Measurements from ENCODE around the gene KCNN4.

DNA sequence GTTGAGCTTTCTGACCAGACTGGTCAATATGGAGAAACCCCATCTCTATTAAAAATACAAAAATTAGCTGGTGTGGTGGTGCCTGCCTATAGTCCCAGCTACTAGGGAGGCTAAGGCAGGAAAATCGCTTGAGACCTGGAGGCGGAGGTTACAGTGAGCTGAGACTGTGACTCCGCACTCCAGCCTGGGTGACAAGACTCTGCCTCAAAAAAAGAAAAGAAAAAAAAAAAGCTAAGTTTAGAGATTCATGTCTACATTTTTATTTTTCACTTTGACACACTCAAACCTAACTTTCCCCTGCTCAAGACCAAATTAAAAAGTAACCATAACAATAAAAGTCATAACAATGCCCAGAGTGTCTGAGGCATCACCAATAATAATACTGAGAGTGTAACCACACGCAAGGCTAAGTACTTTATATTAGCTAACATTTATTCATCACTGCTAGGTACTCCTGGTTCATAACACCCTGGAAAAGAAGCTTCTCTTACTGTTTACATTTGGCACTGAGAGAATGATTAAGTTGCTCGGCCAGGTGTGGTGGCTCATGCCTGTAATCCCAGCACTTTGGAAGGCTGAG lies 59.2 kb downstream of the KCNN4 start:
- TF ChIP-seq, protein P1, sequence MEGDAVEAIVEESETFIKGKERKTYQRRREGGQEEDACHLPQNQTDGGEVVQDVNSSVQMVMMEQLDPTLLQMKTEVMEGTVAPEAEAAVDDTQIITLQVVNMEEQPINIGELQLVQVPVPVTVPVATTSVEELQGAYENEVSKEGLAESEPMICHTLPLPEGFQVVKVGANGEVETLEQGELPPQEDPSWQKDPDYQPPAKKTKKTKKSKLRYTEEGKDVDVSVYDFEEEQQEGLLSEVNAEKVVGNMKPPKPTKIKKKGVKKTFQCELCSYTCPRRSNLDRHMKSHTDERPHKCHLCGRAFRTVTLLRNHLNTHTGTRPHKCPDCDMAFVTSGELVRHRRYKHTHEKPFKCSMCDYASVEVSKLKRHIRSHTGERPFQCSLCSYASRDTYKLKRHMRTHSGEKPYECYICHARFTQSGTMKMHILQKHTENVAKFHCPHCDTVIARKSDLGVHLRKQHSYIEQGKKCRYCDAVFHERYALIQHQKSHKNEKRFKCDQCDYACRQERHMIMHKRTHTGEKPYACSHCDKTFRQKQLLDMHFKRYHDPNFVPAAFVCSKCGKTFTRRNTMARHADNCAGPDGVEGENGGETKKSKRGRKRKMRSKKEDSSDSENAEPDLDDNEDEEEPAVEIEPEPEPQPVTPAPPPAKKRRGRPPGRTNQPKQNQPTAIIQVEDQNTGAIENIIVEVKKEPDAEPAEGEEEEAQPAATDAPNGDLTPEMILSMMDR (IDR thresholded peaks at IDR 0.05; ENCODE audit: low read depth, low read length), result no peak
- TF ChIP-seq EZH2phosphoT487 (IDR thresholded peaks at IDR 0.05; ENCODE audit: low read depth), result no peak
